HFFc6 (cell line): Measurements from ENCODE around the gene C16orf87. TPM values are rescaled to one million over a fixed set of nuclear protein-coding genes. Genes with fewer than 3 reads are reported as not detected.

Experiments used
- DNase-seq: peaks from one replicate; pipeline ENCODE4 v3.0.0-alpha.2; 2018
- H3K27ac Mint-ChIP-seq: 2 replicates; pipeline ENCODE4 v1.8.0; 2020; ENCODE audit warnings: mild to moderate bottlenecking, mixed read lengths
- H3K27me3 Mint-ChIP-seq: 2 replicates; pipeline ENCODE4 v1.8.0; 2021; ENCODE audit warnings: mild to moderate bottlenecking, moderate library complexity, mixed read lengths; ENCODE audit not compliant: insufficient read depth
- H3K36me3 Mint-ChIP-seq: 2 replicates; pipeline ENCODE4 v1.8.0; 2021; ENCODE audit warnings: low read depth, mixed read lengths
- H3K4me1 Mint-ChIP-seq: 2 replicates; pipeline ENCODE4 v1.8.0; 2020; ENCODE audit warnings: low read depth, mixed read lengths
- H3K4me3 Mint-ChIP-seq: 2 replicates; pipeline ENCODE4 v1.8.0; 2020; ENCODE audit warnings: mild to moderate bottlenecking, moderate library complexity, mixed read lengths
- H3K9me3 Mint-ChIP-seq: 2 replicates; pipeline ENCODE4 v1.8.0; 2020; ENCODE audit warnings: mild to moderate bottlenecking, mixed read lengths
- total RNA-seq, 6 experiments: library from RNA; stranded (reverse); fragmentation: NEBNext Ultra II Directional; extraction: Animal tissue kit (Norgen Biotek cat#: 25700); gene quantifications; 2 replicates in 1 of 6; 3 replicates in 5 of 6; pipeline ENCODE4 v1.2.3, GENCODE V29; 2021
- TF ChIP-seq, protein P1 (sequence below): fragments of 200-600 bp; sonication (generic); IDR thresholded peaks from 2 replicates; pipeline ENCODE4 v1.5.0; 2021; ENCODE audit warnings: antibody characterized with exemption, mild to moderate bottlenecking

The C16orf87 gene
- total RNA-seq, 6 experiments from 2014 or later = 14.6 to 17.5 (median 15.4) TPM

GRCh38 chr16:46828943-46829342 lies 2.0 kb downstream of the C16orf87 start:
- Mint-ChIP-seq H3K27me3 (no peaks in the 10 kb centered on the region; the same call in 1 of the 2 replicates), H3K4me3 (peak overlapping the region; percentile 95), H3K9me3 (no peaks in the 10 kb centered on the region), H3K4me1 (peaks cover 52% of the 10 kb centered on the region), H3K27ac (peak overlapping the region; percentile 88), H3K36me3 (peaks cover 20% of the 10 kb centered on the region)
- DNase-seq = no peak
- TF ChIP-seq, protein P1, sequence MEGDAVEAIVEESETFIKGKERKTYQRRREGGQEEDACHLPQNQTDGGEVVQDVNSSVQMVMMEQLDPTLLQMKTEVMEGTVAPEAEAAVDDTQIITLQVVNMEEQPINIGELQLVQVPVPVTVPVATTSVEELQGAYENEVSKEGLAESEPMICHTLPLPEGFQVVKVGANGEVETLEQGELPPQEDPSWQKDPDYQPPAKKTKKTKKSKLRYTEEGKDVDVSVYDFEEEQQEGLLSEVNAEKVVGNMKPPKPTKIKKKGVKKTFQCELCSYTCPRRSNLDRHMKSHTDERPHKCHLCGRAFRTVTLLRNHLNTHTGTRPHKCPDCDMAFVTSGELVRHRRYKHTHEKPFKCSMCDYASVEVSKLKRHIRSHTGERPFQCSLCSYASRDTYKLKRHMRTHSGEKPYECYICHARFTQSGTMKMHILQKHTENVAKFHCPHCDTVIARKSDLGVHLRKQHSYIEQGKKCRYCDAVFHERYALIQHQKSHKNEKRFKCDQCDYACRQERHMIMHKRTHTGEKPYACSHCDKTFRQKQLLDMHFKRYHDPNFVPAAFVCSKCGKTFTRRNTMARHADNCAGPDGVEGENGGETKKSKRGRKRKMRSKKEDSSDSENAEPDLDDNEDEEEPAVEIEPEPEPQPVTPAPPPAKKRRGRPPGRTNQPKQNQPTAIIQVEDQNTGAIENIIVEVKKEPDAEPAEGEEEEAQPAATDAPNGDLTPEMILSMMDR = no peak

- Mint-ChIP-seq H3K27ac (0 out of 2 replicates have a peak overlapping the region, but pooled peaks have one; percentile 42), H3K36me3 (peaks cover 25% of the 10 kb centered on the region), H3K4me1 (peaks cover 47% of the 10 kb centered on the region), H3K9me3 (no peaks in the 10 kb centered on the region), H3K27me3 (no peaks in the 10 kb centered on the region; the same call in 1 of the 2 replicates), H3K4me3 (peak overlapping the region; percentile 47)
- TF ChIP-seq, protein P1 = no peak
- DNase-seq = no peak
These were observed 2.7 kb downstream of the C16orf87 start for GRCh38 chr16:46828292-46828691.

GRCh38 chr16:46826631-46827030 lies 4.3 kb downstream of the C16orf87 start:
- peak overlapping the region; percentile 84 for H3K4me3 Mint-ChIP-seq
- H3K36me3 Mint-ChIP-seq = peaks cover 25% of the 10 kb centered on the region
- TF ChIP-seq, protein P1 = no peak
- peak; percentile 4 for DNase-seq
- no peaks in the 10 kb centered on the region for H3K9me3 Mint-ChIP-seq
- peak overlapping the region; percentile 72 for H3K27ac Mint-ChIP-seq
- H3K27me3 Mint-ChIP-seq = no peaks in the 10 kb centered on the region; the same call in 1 of the 2 replicates
- H3K4me1 Mint-ChIP-seq = peaks cover 40% of the 10 kb centered on the region

- no peaks in the 10 kb centered on the region; the same call in 1 of the 2 replicates for H3K27me3 Mint-ChIP-seq
- H3K4me1 Mint-ChIP-seq = peaks cover 30% of the 10 kb centered on the region
- H3K9me3 Mint-ChIP-seq = no peaks in the 10 kb centered on the region
- peak; percentile 91 for DNase-seq
- no peak overlapping the region for H3K4me3 Mint-ChIP-seq
- H3K36me3 Mint-ChIP-seq = peaks cover 10% of the 10 kb centered on the region; the same call in 1 of the 2 replicates
- TF ChIP-seq, protein P1 = no peak
- H3K27ac Mint-ChIP-seq = no peak overlapping the region
These were observed 8.7 kb downstream of the C16orf87 start for GRCh38 chr16:46822270-46822669.

DNA sequence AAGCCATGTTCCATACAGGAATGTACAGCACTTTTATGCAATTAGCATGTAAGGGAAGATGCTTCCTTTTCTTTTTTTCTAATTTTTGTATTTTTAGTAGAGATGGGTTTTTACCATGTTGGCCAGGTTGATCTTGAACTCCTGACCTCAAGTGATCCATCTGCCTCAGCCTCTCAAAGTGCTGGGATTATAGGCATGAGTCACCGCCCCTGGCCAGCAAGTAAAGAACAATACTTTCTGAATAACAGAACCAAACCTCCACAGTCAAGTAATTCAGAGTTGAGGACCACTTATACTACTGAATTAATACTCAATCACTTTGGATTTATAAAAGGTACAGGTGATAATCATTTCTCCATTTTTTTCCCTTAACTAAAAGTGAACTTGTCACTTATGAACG lies 13.0 kb downstream of the C16orf87 start:
- DNase-seq = peak; percentile 19

More for the DNA sequence above, 13.0 kb downstream of the C16orf87 start:
- Mint-ChIP-seq H3K27ac (no peak overlapping the region), H3K4me1 (peaks cover 38% of the 10 kb centered on the region), H3K9me3 (peaks cover 8% of the 10 kb centered on the region), H3K27me3 (0 out of 2 replicates have a peak, but pooled peaks cover 1% of the 10 kb centered on the region), H3K4me3 (no peak overlapping the region), H3K36me3 (peaks cover 34% of the 10 kb centered on the region)
- TF ChIP-seq, protein P1 = no peak
